Panc1 (cell line): ENCODE data around the gene EHHADH. TPM values are rescaled to one million over a fixed set of nuclear protein-coding genes. Genes with fewer than 3 reads are reported as not detected.

ENCODE experiments used
- ATAC-seq: fragments of 200-7000 bp; cut with Tn5 transposase; 2 replicates; pipeline ENCODE4 v1.9.1; 2020; ENCODE audit warnings: mild to moderate bottlenecking, moderate library complexity
- BruUV-seq: library from RNA; stranded (reverse); fragments of 400-500 nt; replicated peaks from 2 replicates; lab custom pipeline; 2021; lab: Mats Ljungman, UMichigan
- CTCF ChIA-PET: fragments of 300-600 bp; sonication (Branson Sonifier 250); formaldehyde crosslinking; loops from one replicate; lab custom pipeline; 2022; ENCODE audit warnings: antibody characterized with exemption; lab: Charles Lee
- POLR2A ChIA-PET: fragments of 300-600 bp; sonication (Branson Sonifier 250); formaldehyde crosslinking; loops from one replicate; lab custom pipeline; 2022; ENCODE audit warnings: antibody characterized with exemption; lab: Charles Lee
- DNase-seq: peaks from one replicate; pipeline ENCODE4 v3.0.0-alpha.2; 2010; ENCODE audit warnings: low read depth, low spot score
- H3K27ac ChIP-seq: 2 replicates; pipeline ENCODE4 v1.5.1; 2011; ENCODE audit warnings: mild to moderate bottlenecking, low read length, inconsistent platforms
- H3K27me3 ChIP-seq: fragments of 200-500 bp; sonication (Bioruptor generic); 2 replicates; pipeline ENCODE4 v1.6.0; 2014; ENCODE audit warnings: low read length, inconsistent platforms; ENCODE audit not compliant: control insufficient read depth, insufficient read depth
- H3K36me3 ChIP-seq: fragments of 200-500 bp; sonication (Bioruptor generic); 2 replicates; pipeline ENCODE4 v1.5.1; 2014; ENCODE audit warnings: inconsistent platforms, mild to moderate bottlenecking, low read length, moderate library complexity; ENCODE audit not compliant: control insufficient read depth, insufficient read depth
- H3K4me1 ChIP-seq: 2 replicates; pipeline ENCODE4 v1.5.1; 2011; ENCODE audit warnings: inconsistent platforms, mild to moderate bottlenecking, low read length, moderate library complexity; ENCODE audit not compliant: control insufficient read depth, insufficient read depth
- H3K4me3 ChIP-seq, 2 experiments: 2 replicates each; pipeline ENCODE4 v1.5.1; 2011 to 2012; ENCODE audit warnings: low read depth in 2 of 2, low read length in 2 of 2, mild to moderate bottlenecking in 2 of 2, inconsistent platforms in 1 of 2, moderate library complexity in 1 of 2
- H3K9me3 ChIP-seq: fragments of 200-500 bp; sonication (Bioruptor generic); 2 replicates; pipeline ENCODE4 v1.5.1; 2014; ENCODE audit warnings: low read depth, mild to moderate bottlenecking, inconsistent platforms, low read length, moderate library complexity; ENCODE audit not compliant: control insufficient read depth, insufficient read depth
- POLR2AphosphoS5 ChIP-seq: IDR thresholded peaks from 2 replicates; pipeline ENCODE4 v1.6.1; 2012; ENCODE audit warnings: mild to moderate bottlenecking, low read depth, low read length, moderate library complexity
- REST ChIP-seq, 2 experiments: IDR thresholded peaks; 2 replicates each; pipeline ENCODE4 v1.6.1; 2011 to 2012; ENCODE audit warnings: low read depth in 2 of 2, control low read depth in 1 of 2, low read length in 1 of 2, mild to moderate bottlenecking in 1 of 2, moderate library complexity in 1 of 2; ENCODE audit not compliant: insufficient read depth in 1 of 2
- SIN3A ChIP-seq: IDR thresholded peaks from 2 replicates; pipeline ENCODE4 v1.6.1; 2012; ENCODE audit warnings: low read depth, mild to moderate bottlenecking, low read length, moderate library complexity, borderline replicate concordance; ENCODE audit not compliant: insufficient read depth
- TCF7L2 ChIP-seq: IDR thresholded peaks from 2 replicates; pipeline ENCODE4 v1.6.1; 2011; ENCODE audit warnings: mild to moderate bottlenecking, low read depth, low read length, inconsistent platforms
- in situ Hi-C: cut with HindIII; loops from 2 replicates; pipeline ENCODE4 v1.10.0; 2016; ENCODE audit warnings: low sequenced_read_pairs, low pct_unique_long_range_greater_than_20kb
- intact Hi-C: fragments of 100-400 bp; cut with micrococcal nuclease; formaldehyde crosslinking; loops from one replicate; pipeline ENCODE4 v1.10.0; 2022; ENCODE audit not compliant: unreplicated experiment
- total RNA-seq: library from RNA; stranded (reverse); gene quantifications from one replicate; pipeline ENCODE4 v1.2.1, GENCODE V29; 2021; ENCODE audit not compliant: unreplicated experiment
- TF ChIP-seq, protein P1 (sequence below): fragments of 450-650 bp; IDR thresholded peaks from 2 replicates; pipeline ENCODE4 v1.5.1; 2017; ENCODE audit warnings: mild to moderate bottlenecking

Gene EHHADH
- total RNA-seq, 1 experiment from 2014 or later, result 7.8 TPM

DNA sequence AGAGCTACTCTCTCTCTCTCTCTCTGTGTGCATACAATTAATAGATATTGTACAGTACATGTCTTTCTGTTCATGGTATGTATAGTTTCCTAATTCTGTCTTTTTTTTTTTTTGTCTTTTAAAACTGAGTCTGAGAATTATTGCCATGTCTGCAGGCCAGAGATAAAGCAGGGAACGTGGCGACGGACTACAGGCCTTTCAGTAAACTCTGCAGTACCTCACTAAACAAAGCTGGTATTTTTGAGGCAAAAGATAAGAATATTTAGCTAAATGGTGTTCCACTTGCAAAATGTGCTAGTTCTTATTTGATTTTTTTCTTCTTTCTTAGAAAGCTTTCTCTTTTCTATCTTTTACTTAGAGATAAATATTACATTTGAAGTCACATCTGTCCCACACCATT is 44.0 kb upstream of the EHHADH start:
- TF ChIP-seq POLR2AphosphoS5, result no peak
- TF ChIP-seq SIN3A, result no peak
- TF ChIP-seq, protein P1, sequence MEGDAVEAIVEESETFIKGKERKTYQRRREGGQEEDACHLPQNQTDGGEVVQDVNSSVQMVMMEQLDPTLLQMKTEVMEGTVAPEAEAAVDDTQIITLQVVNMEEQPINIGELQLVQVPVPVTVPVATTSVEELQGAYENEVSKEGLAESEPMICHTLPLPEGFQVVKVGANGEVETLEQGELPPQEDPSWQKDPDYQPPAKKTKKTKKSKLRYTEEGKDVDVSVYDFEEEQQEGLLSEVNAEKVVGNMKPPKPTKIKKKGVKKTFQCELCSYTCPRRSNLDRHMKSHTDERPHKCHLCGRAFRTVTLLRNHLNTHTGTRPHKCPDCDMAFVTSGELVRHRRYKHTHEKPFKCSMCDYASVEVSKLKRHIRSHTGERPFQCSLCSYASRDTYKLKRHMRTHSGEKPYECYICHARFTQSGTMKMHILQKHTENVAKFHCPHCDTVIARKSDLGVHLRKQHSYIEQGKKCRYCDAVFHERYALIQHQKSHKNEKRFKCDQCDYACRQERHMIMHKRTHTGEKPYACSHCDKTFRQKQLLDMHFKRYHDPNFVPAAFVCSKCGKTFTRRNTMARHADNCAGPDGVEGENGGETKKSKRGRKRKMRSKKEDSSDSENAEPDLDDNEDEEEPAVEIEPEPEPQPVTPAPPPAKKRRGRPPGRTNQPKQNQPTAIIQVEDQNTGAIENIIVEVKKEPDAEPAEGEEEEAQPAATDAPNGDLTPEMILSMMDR, result no peak
- no peak for TF ChIP-seq TCF7L2
- no peak for TF ChIP-seq REST (IDR thresholded peaks at IDR 0.05; ENCODE audit: insufficient read depth in 1 of 2, low read depth in 2 of 2, low read length in 1 of 2)
- intact Hi-C loops (no loop called here), in situ Hi-C loops (no loop called here)
- ATAC-seq (no peak), DNase-seq (no peak)
- H3K27me3 ChIP-seq, result no peaks in the 10 kb centered on the region
- H3K4me1 ChIP-seq, result no peaks in the 10 kb centered on the region
- no peak overlapping the region for H3K4me3 ChIP-seq
- CTCF ChIA-PET, result no interaction called here
- POLR2A ChIA-PET, result no interaction called here
- BruUV-seq, result no TSS peak
- H3K36me3 ChIP-seq, result no peaks in the 10 kb centered on the region
- no peak overlapping the region for H3K27ac ChIP-seq
- H3K9me3 ChIP-seq, result no peaks in the 10 kb centered on the region

DNA sequence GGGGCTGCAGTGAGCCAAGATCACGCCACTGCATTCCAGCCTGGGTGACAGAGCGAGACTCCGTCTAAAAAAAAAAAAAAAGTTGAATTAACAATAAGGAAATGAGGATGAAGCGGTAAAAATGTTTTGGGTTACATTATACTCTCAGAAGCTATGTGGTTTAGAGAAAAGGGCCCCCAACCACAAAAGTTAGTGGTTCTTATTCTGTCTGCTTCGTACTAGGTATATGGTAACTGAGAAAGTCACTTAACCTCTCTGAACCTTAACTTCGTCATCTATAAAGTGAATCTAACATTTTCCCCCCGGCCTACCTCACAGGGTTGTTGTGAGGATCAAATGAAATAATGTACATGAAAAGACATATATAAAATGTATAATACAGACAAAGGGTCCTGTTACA is 38.4 kb upstream of the EHHADH start:
- no peak for TF ChIP-seq REST (IDR thresholded peaks at IDR 0.05; ENCODE audit: insufficient read depth in 1 of 2, low read depth in 2 of 2, low read length in 1 of 2)
- TF ChIP-seq TCF7L2, result no peak
- TF ChIP-seq, protein P1, result no peak
- TF ChIP-seq SIN3A, result no peak
- no peak for TF ChIP-seq POLR2AphosphoS5
- ATAC-seq, result no peak
- no peak overlapping the region for H3K4me3 ChIP-seq
- BruUV-seq, result TSS peak; percentile 69
- ChIA-PET POLR2A (interaction anchor here (0.7 kb wide), 1 partner anchor 306 kb away, joined by 3 read pairs; no protein-coding TSS in a partner anchor), CTCF (no interaction called here)
- no peaks in the 10 kb centered on the region for H3K36me3 ChIP-seq
- no peak for DNase-seq
- intact Hi-C loops (no loop called here), in situ Hi-C loops (no loop called here)
- no peaks in the 10 kb centered on the region for H3K4me1 ChIP-seq
- no peaks in the 10 kb centered on the region for H3K9me3 ChIP-seq
- H3K27me3 ChIP-seq, result no peaks in the 10 kb centered on the region
- no peak overlapping the region for H3K27ac ChIP-seq
